ENCODE measurements around the gene STK10. TPM values are rescaled to one million over a fixed set of nuclear protein-coding genes. Genes with fewer than 3 reads are reported as not detected.

Gene STK10
- polyA plus RNA-seq, 1 of the 3 experiments (the other 2 are of a cell fraction), result 11.0 TPM

DNA sequence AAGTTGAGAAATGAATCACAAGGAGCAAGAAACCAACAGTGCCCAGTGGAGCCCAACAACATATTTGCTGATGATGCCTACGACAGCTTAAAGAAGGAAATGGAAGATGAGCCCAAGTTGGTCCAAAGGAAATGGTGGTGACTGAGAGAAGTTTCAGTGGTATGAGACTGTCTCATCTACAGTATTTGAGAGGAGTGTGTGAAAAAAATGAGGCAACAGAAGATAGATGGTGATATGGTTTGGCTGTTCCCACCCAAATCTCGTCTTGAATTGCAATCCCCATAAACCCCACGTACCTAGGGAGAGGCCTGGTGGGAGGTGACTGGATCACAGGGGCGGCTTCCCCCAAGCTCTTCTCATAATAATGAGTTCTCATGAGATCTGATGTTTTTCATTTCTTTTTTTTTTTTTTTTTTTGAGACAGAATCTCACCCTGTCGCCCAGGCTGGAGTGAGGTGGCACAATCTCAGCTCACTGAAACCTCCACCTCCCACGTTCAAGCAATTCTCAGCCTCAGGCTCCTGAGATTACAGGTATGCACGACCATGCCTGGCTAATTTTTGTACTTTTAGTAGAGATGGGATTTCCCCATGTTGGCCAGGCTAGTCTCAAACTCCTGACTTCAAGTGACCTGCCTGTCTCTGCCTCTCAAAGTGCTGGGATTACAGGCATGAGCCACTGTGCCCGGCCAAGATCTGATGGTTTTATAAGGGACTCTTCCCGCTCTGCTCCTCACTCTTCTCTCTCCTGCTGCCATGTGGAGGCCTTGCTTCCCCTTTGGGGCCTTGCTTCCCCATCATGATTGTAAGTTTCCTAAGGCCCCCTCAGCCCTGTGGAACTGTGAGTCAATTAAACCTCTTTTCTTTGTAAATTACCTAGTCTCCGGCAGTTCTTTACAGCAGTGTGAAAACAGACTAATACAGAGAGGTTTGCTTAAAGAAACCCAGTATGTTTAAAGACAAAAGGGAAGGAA, 36.2 kb upstream of the STK10 start:
- no peak overlapping the region for H2AFZ ChIP-seq (ENCODE audit: low read depth)
- TF ChIP-seq YY1 (IDR thresholded peaks at IDR 0.05; ENCODE audit: low read depth) (no peak), POLR2AphosphoS5 (IDR thresholded peaks at IDR 0.05; ENCODE audit: low read depth, low read length) (no peak), FOXJ3 (CRISPR knock-in tag; IDR thresholded peaks at IDR 0.05) (no peak), MXI1 (IDR thresholded peaks at IDR 0.05; ENCODE audit: low read depth, low read length) (no peak), RXRA (IDR thresholded peaks at IDR 0.05; ENCODE audit: borderline replicate concordance, low read depth) (no peak), MEF2A (IDR thresholded peaks at IDR 0.05; ENCODE audit: borderline replicate concordance, low read depth) (no peak), NRF1 (IDR thresholded peaks at IDR 0.05; ENCODE audit: low read depth, low read length) (no peak)
- H3K27ac ChIP-seq (ENCODE audit: low read depth in 2 of 2, low read length in 1 of 2), result peak overlapping the region in 1 of 2 experiments; percentile 78; a peak in 2 of 4 replicates
- ChIA-PET CTCF (no interaction called here), POLR2A (interaction anchor here (0.6 to 1.0 kb wide), 3 partner anchors 36 to 58 kb away, joined by 3 to 4 read pairs (median 3); partner anchors contain the start of gene STK10)
- H3K4me3 ChIP-seq (ENCODE audit: low read depth in 2 of 2, low read length in 1 of 2), result no peak overlapping the region
- peaks cover 9 to 61% of the 10 kb centered on the region in 2 experiments for H3K36me3 ChIP-seq (replicated peaks in 1 of 2; ENCODE audit: control insufficient read depth in 1 of 2, insufficient read depth in 2 of 2, low read length in 1 of 2)
- peaks cover 0 to 8% of the 10 kb centered on the region in 2 experiments; a peak in 2 of 4 replicates for H3K4me1 ChIP-seq (ENCODE audit: control insufficient read depth in 1 of 2, insufficient read depth in 2 of 2, low read depth in 1 of 2, low read length in 1 of 2)
- no peak overlapping the region for H3K9ac ChIP-seq
- no peaks in the 10 kb centered on the region for H3K27me3 ChIP-seq (ENCODE audit: insufficient read depth)
- H3K4me2 ChIP-seq, result no peak overlapping the region
- H4K20me1 ChIP-seq (ENCODE audit: insufficient read depth), result no peaks in the 10 kb centered on the region
- no peaks in the 10 kb centered on the region for H3K9me3 ChIP-seq
- DNase-seq, result no peak
- peaks cover 11% of the 10 kb centered on the region for H3F3A ChIP-seq (replicated peaks; ENCODE audit: insufficient read depth)
- 91% methylated on average over 10 of the region's 10 CpGs for WGBS (ENCODE audit: low lambda C conversion rate)
- no peaks in the 10 kb centered on the region for H3K9me2 ChIP-seq
- H3K79me2 ChIP-seq (ENCODE audit: insufficient read depth), result peaks cover 54% of the 10 kb centered on the region

DNA sequence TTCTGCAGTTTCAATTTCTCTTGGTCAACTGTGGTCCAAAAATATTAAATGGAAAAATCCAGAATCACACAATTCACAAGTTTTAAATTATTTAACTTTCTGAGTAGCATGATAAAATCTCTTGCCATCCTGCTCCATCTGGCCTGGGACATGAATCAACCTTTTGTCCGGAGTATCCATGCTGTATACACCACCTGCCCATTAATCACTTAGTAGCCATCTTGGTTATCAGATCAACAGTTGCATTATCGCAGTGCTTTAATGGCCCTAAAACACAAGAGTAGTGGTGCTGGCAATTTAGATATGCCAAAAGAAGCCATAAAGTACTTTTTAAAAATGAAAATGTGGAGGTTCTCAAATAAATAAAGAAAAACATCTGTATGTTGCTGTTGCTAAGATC, 31.3 kb upstream of the STK10 start:
- Histone ChIP-seq H3K4me1 (ENCODE audit: control insufficient read depth in 1 of 2, insufficient read depth in 2 of 2, low read depth in 1 of 2, low read length in 1 of 2) (no peaks in the 10 kb centered on the region; a peak in 1 of 4 replicates), H2AFZ (ENCODE audit: low read depth) (no peak overlapping the region), H3K27ac (ENCODE audit: low read depth in 2 of 2, low read length in 1 of 2) (peak overlapping the region in 1 of 2 experiments; percentile 77; a peak in 1 of 4 replicates), H3K9me3 (no peaks in the 10 kb centered on the region), H3K9ac (no peak overlapping the region), H3K79me2 (ENCODE audit: insufficient read depth) (peaks cover 84% of the 10 kb centered on the region), H3K36me3 (replicated peaks in 1 of 2; ENCODE audit: control insufficient read depth in 1 of 2, insufficient read depth in 2 of 2, low read length in 1 of 2) (peaks cover 12 to 63% of the 10 kb centered on the region in 2 experiments), H3K4me2 (no peak overlapping the region), H3K9me2 (no peaks in the 10 kb centered on the region), H4K20me1 (ENCODE audit: insufficient read depth) (0 out of 2 replicates have a peak, but pooled peaks cover 10% of the 10 kb centered on the region), H3K27me3 (ENCODE audit: insufficient read depth) (no peaks in the 10 kb centered on the region), H3K4me3 (ENCODE audit: low read depth in 2 of 2, low read length in 1 of 2) (no peak overlapping the region), H3F3A (replicated peaks; ENCODE audit: insufficient read depth) (peaks cover 12% of the 10 kb centered on the region)
- 61% methylated on average over 2 of the region's 2 CpGs for WGBS (ENCODE audit: low lambda C conversion rate)
- TF ChIP-seq, protein P1, sequence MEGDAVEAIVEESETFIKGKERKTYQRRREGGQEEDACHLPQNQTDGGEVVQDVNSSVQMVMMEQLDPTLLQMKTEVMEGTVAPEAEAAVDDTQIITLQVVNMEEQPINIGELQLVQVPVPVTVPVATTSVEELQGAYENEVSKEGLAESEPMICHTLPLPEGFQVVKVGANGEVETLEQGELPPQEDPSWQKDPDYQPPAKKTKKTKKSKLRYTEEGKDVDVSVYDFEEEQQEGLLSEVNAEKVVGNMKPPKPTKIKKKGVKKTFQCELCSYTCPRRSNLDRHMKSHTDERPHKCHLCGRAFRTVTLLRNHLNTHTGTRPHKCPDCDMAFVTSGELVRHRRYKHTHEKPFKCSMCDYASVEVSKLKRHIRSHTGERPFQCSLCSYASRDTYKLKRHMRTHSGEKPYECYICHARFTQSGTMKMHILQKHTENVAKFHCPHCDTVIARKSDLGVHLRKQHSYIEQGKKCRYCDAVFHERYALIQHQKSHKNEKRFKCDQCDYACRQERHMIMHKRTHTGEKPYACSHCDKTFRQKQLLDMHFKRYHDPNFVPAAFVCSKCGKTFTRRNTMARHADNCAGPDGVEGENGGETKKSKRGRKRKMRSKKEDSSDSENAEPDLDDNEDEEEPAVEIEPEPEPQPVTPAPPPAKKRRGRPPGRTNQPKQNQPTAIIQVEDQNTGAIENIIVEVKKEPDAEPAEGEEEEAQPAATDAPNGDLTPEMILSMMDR (IDR thresholded peaks at IDR 0.05), result no peak
- TF ChIP-seq TAF1 (IDR thresholded peaks at IDR 0.05; ENCODE audit: borderline replicate concordance, low read depth, low read length) (no peak), GATA2 (CRISPR knock-in tag; IDR thresholded peaks at IDR 0.05) (peak; percentile 84), RCOR1 (IDR thresholded peaks at IDR 0.05; ENCODE audit: low read length) (peak; percentile 82), TCF12 (IDR thresholded peaks at IDR 0.05) (peak; percentile 27), JUND (IDR thresholded peaks at IDR 0.05) (no peak), EP300 (IDR thresholded peaks at IDR 0.05; ENCODE audit: borderline replicate concordance in 1 of 2, low read depth in 1 of 2, low read length in 1 of 2) (peak in 1 of 2 experiments; percentile 93; a peak in 2 of 4 replicates), CHD2 (IDR thresholded peaks at IDR 0.05; ENCODE audit: low read length, partially characterized antibody) (peak; percentile 76)
- DNase-seq, result peak; percentile 35
- CTCF ChIA-PET, result no interaction called here
- POLR2A ChIA-PET, result no interaction called here
